ENCODE results near the gene CYP4F2.
"Not testable (repeated sequence)": the region's sequence is repeated elsewhere in the genome, so short reads cannot be mapped to it uniquely, and the experiment has no call there.

The CYP4F2 gene

GRCh38 chr19:15899561-15899960, 1.7 kb upstream of the CYP4F2 start:
- not testable (repeated sequence) for DNase-seq

GRCh38 chr19:15897026-15897737, 692 bp downstream of the CYP4F2 start:
- DNase-seq, result peak in 2 of 4 experiments; percentile 7 to 18

- DNase-seq, result no peak
Observed at GRCh38 chr19:15895876-15896430, 1.9 kb downstream of the CYP4F2 start.

GRCh38 chr19:15894359-15894758, 3.5 kb downstream of the CYP4F2 start:
- DNase-seq, result no peak

GRCh38 chr19:15893477-15893876, 4.4 kb downstream of the CYP4F2 start:
- DNase-seq, result no peak

GRCh38 chr19:15892012-15892411, 5.9 kb downstream of the CYP4F2 start:
- DNase-seq, result no peak

GRCh38 chr19:15891434-15891833, 6.4 kb downstream of the CYP4F2 start:
- DNase-seq, result no peak

GRCh38 chr19:15889339-15889738, 8.5 kb downstream of the CYP4F2 start:
- not testable (repeated sequence) for DNase-seq

- DNase-seq, result no peak
Observed at GRCh38 chr19:15885919-15886318, 12.0 kb downstream of the CYP4F2 start.

GRCh38 chr19:15885167-15885566, 12.7 kb downstream of the CYP4F2 start:
- no peak for DNase-seq

- peak; percentile 12 to 57 (median 38) for DNase-seq
Observed at GRCh38 chr19:15883329-15883728, 14.5 kb downstream of the CYP4F2 start.

- no peak for DNase-seq
Observed at GRCh38 chr19:15874821-15875474, 22.9 kb downstream of the CYP4F2 start.

- not testable (repeated sequence) for DNase-seq
Observed at GRCh38 chr19:15873771-15874170, 24.1 kb downstream of the CYP4F2 start.

GRCh38 chr19:15871570-15871969, 26.3 kb downstream of the CYP4F2 start:
- DNase-seq, result peak in 3 of 4 experiments; percentile 17 to 38 (median 27)

- DNase-seq, result peak in 1 of 4 experiments; percentile 2
Observed at GRCh38 chr19:15869873-15870272, 28.0 kb downstream of the CYP4F2 start.

GRCh38 chr19:15869109-15869555, 28.7 kb downstream of the CYP4F2 start:
- DNase-seq, result peak; percentile 36 to 63 (median 54)

- no peak for DNase-seq
Observed at GRCh38 chr19:15866636-15867035, 31.2 kb downstream of the CYP4F2 start.

- no peak for DNase-seq
Observed at GRCh38 chr19:15864824-15865223, 33.0 kb downstream of the CYP4F2 start.

GRCh38 chr19:15863272-15863671, 34.6 kb downstream of the CYP4F2 start:
- no peak for DNase-seq

GRCh38 chr19:15862444-15862843, 35.4 kb downstream of the CYP4F2 start:
- no peak for DNase-seq

- no peak for DNase-seq
Observed at GRCh38 chr19:15860522-15860921, 37.4 kb downstream of the CYP4F2 start.

- no peak for DNase-seq
Observed at GRCh38 chr19:15859187-15859586, 38.7 kb downstream of the CYP4F2 start.

- DNase-seq, result no peak
Observed at GRCh38 chr19:15850385-15850784, 47.5 kb downstream of the CYP4F2 start.

GRCh38 chr19:15846923-15847322, 51.0 kb downstream of the CYP4F2 start:
- DNase-seq, result no peak
